NCI-H1436 treated with DMSO at 0.1 percent for 48 hours (cell line): Measurements from ENCODE around the gene SNN.

ENCODE experiments used
- DNase-seq: peaks from one replicate; lab custom pipeline; 2025; lab: John Stamatoyannopoulos, UW

Gene SNN

GRCh38 chr16:11667221-11667823 lies 933 bp upstream of the SNN start:
- DNase-seq = no peak

- DNase-seq = no peak
These were observed 546 bp downstream of the SNN start for GRCh38 chr16:11668623-11669379.

GRCh38 chr16:11669380-11670146 lies 1.3 kb downstream of the SNN start:
- DNase-seq = no peak

- DNase-seq = no peak
These were observed 2.2 kb downstream of the SNN start for GRCh38 chr16:11670171-11671131.

GRCh38 chr16:11671271-11671670 lies 3.0 kb downstream of the SNN start:
- DNase-seq = no peak

GRCh38 chr16:11671676-11672075 lies 3.4 kb downstream of the SNN start:
- DNase-seq = no peak

- no peak for DNase-seq
These were observed 4.2 kb downstream of the SNN start for GRCh38 chr16:11672206-11673090.

- no peak for DNase-seq
These were observed 5.1 kb downstream of the SNN start for GRCh38 chr16:11673091-11674000.

GRCh38 chr16:11674001-11674817 lies 6.0 kb downstream of the SNN start:
- no peak for DNase-seq

GRCh38 chr16:11674818-11675560 lies 6.7 kb downstream of the SNN start:
- no peak for DNase-seq

- DNase-seq = no peak
These were observed 7.6 kb downstream of the SNN start for GRCh38 chr16:11675561-11676511.

- DNase-seq = no peak
These were observed 8.5 kb downstream of the SNN start for GRCh38 chr16:11676799-11677198.

GRCh38 chr16:11677451-11677951 lies 9.2 kb downstream of the SNN start:
- DNase-seq = no peak

- no peak for DNase-seq
These were observed 10.0 kb downstream of the SNN start for GRCh38 chr16:11677959-11678881.

- DNase-seq = no peak
These were observed 11.0 kb downstream of the SNN start for GRCh38 chr16:11679250-11679649.
